Right renal cortex interstitium (tissue), 3 donors: ENCODE data around the gene PRKAR1B. TPM values are rescaled to one million over a fixed set of nuclear protein-coding genes. Genes with fewer than 3 reads are reported as not detected.
"Not testable (repeated sequence)": the region's sequence is repeated elsewhere in the genome, so short reads cannot be mapped to it uniquely, and the experiment has no call there.

ENCODE experiments used
- DNase-seq, 3 donors: peaks; one replicate each; pipeline ENCODE4 v3.0.0-alpha.2; 2013; ENCODE audit warnings: low read depth in 3 of 3, low spot score in 2 of 3
- polyA plus RNA-seq, 3 donors: library from polyadenylated mRNA; unstranded; fragments of 120-200 nt; gene quantifications; one replicate each; pipeline ENCODE4 v1.2.1, GENCODE V29; 2013; ENCODE audit not compliant: insufficient read length in 3 of 3

PRKAR1B gene
- polyA plus RNA-seq, 3 donors: 34.9 to 40.7 (median 38.4) TPM

- DNase-seq: no peak
Measured at GRCh38 chr7:651032-651728, 75.9 kb downstream of the PRKAR1B start.

- DNase-seq: no peak
Measured at GRCh38 chr7:650339-651031, 76.6 kb downstream of the PRKAR1B start.

GRCh38 chr7:646951-647350 lies 80.1 kb downstream of the PRKAR1B start:
- no peak for DNase-seq

DNA sequence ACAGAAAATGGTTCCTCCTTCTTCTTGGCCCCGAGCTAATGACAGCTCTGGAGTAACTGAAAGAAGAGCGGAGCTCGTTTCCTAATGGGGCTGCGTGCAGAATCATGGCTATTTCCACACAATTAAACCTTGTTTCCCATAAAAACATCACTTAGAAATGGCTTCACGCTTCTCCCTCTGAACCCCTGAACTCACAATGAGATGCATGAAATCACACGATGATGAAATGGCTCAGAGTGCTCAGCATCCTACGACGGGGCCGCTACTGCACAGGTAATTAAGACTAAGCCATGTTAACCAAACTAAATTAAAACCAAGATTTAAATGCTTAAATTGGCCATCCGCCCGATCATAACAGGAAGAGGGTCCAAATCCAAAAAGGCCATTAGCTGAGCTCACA lies 80.6 kb downstream of the PRKAR1B start:
- no peak for DNase-seq

- DNase-seq: no peak
Measured at GRCh38 chr7:645606-646005, 81.5 kb downstream of the PRKAR1B start.

- no peak for DNase-seq
Measured at GRCh38 chr7:644381-645305, 82.4 kb downstream of the PRKAR1B start.

- no peak for DNase-seq
Measured at GRCh38 chr7:641966-642365, 85.1 kb downstream of the PRKAR1B start.

GRCh38 chr7:641269-641671 lies 85.8 kb downstream of the PRKAR1B start:
- no peak for DNase-seq

- no peak for DNase-seq
Measured at GRCh38 chr7:638256-639011, 88.6 kb downstream of the PRKAR1B start.

GRCh38 chr7:637826-638225 lies 89.3 kb downstream of the PRKAR1B start:
- no peak for DNase-seq

- no peak for DNase-seq
Measured at GRCh38 chr7:636396-636795, 90.7 kb downstream of the PRKAR1B start.

- DNase-seq: not testable (repeated sequence)
Measured at GRCh38 chr7:635687-636382, 91.2 kb downstream of the PRKAR1B start.

GRCh38 chr7:635227-635626 lies 91.9 kb downstream of the PRKAR1B start:
- DNase-seq: no peak

DNA sequence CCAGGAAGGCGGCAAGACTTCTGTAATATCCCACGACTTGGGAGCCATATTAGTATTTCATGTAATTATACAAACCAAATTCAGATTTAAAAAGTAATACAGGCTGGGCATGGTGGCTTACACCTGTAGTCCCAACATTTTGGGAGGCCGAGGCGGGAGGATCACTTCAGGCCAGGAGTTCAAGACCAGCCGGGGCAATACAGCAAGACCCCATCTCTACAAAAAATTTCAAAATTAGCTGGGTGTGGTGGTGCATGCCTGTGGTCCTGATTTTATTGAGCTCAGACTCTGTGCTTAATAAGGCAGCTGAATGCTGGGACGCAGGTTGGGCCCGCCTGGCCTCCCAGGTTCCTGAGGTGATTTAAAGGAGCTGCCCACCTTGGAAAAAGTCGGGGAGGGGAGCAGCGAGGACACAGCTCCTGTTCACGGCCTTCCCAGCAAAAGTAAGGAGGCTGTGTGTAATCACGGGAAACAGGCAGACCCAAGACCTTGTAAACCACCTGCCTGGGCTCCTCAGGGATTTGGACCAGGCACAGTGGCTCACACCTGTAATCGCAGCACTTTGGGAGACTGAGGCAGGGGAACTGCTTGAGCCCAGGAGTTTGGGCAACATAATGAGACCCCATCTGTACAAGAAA lies 93.6 kb downstream of the PRKAR1B start:
- no peak for DNase-seq

- DNase-seq: no peak
Measured at GRCh38 chr7:632831-633210, 94.3 kb downstream of the PRKAR1B start.

GRCh38 chr7:631964-632830 lies 94.9 kb downstream of the PRKAR1B start:
- DNase-seq: no peak

- DNase-seq: no peak
Measured at GRCh38 chr7:631291-631711, 95.8 kb downstream of the PRKAR1B start.

GRCh38 chr7:630539-630938 lies 96.5 kb downstream of the PRKAR1B start:
- DNase-seq: no peak

GRCh38 chr7:630111-630511 lies 97.0 kb downstream of the PRKAR1B start:
- no peak for DNase-seq
